ENCODE results near the gene ST6GAL2.
A peak's percentile ranks its signal among the peaks of the same experiment; 100 is the strongest.

Gene ST6GAL2, protein sequence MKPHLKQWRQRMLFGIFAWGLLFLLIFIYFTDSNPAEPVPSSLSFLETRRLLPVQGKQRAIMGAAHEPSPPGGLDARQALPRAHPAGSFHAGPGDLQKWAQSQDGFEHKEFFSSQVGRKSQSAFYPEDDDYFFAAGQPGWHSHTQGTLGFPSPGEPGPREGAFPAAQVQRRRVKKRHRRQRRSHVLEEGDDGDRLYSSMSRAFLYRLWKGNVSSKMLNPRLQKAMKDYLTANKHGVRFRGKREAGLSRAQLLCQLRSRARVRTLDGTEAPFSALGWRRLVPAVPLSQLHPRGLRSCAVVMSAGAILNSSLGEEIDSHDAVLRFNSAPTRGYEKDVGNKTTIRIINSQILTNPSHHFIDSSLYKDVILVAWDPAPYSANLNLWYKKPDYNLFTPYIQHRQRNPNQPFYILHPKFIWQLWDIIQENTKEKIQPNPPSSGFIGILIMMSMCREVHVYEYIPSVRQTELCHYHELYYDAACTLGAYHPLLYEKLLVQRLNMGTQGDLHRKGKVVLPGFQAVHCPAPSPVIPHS

DNA sequence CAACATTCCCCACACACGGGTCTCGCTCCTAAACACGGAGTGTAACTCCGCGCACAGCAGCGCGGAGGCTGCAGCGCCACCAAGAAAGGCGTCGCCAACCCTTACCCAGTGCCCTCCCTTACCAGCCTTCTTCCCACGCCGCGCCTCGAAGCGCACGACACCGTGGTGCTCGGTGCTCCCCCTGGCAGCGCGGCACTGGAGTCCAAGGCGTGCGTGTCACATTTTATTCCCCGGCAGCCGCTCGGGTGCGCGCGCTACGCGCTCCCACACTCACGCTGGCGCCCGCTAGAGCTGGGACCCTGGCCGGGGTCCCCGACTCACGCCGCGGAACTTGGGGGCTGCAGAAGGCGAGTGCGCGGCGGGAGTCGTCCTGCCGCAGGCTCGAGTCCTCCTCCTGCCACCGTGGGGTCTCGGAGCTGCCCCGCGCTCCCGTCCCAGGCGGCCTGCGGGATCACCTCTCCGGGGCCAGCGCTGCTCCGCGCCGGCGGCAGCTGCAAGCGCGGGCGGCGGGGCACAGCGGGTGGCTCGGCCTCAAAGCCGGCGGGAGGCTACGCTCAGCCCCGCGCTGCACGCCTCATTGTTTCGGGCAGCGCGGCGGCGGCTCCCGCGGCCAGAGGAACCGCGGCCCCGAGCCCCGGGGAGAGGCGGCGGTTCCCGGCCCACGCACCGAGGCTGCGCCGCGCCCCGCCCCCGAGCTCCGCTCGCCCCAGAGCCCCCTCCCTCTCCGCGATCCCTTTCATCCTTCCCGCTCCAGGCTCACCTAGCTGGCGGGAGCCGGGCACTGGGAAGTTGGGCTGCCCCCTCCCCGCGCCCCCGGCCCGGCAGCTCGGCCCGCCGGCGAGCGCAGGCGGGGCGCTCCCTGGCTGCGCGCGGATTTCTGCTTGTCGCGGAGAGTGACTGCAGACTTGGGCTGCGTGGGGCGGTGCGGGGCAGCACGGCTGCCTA is at the start of gene ST6GAL2:
TSS of gene ST6GAL2 (minus strand) at position 197 of the 945 bp plus-strand sequence. CDS start 42,190 bp downstream, outside the sequence.
- TF ChIP-seq, protein P1, sequence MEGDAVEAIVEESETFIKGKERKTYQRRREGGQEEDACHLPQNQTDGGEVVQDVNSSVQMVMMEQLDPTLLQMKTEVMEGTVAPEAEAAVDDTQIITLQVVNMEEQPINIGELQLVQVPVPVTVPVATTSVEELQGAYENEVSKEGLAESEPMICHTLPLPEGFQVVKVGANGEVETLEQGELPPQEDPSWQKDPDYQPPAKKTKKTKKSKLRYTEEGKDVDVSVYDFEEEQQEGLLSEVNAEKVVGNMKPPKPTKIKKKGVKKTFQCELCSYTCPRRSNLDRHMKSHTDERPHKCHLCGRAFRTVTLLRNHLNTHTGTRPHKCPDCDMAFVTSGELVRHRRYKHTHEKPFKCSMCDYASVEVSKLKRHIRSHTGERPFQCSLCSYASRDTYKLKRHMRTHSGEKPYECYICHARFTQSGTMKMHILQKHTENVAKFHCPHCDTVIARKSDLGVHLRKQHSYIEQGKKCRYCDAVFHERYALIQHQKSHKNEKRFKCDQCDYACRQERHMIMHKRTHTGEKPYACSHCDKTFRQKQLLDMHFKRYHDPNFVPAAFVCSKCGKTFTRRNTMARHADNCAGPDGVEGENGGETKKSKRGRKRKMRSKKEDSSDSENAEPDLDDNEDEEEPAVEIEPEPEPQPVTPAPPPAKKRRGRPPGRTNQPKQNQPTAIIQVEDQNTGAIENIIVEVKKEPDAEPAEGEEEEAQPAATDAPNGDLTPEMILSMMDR (IDR thresholded peaks at IDR 0.05), result peak in 1 of 2 experiments; percentile 8
- DNase-seq, result peak; percentile 27 to 81
- Histone ChIP-seq H3K4me3 (peak within 1 kb of the TSS; percentile 78 to 87), H3K36me3 (no peaks in the 10 kb centered on the region), H3K4me1 (peaks cover 0 to 41% (median 15%) of the 10 kb centered on the region in 4 donors), H3K27me3 (no peaks in the 10 kb centered on the region), H3K27ac (peak within 1 kb of the TSS; percentile 87), H3K9me3 (no peaks in the 10 kb centered on the region)
- intact Hi-C loops (cut with DNase I; ENCODE audit: low total_unique reads), result loop anchor here (5.0 kb wide), 1 partner anchor 249 kb away; no protein-coding TSS in a partner anchor

DNA sequence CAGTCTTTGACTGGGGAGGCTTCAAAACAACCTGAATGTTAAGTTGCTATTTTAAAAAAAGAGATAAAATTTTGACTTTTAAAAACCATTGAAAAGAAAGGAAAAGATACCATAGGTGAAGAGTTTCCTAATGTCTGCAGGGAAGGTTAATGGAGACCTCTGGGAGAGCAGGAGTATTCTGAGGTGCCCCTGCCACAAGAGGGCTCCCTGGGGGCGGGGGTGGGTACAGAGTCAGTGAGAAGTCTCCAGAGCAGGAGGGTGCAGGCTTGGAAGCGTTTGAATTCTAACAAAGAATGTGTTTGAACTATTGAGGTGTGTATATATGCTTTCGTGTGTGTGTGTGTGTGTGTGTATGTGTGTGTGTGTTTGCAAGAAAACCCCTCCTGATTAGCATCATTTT is 46.7 kb upstream of the ST6GAL2 start:
- Histone ChIP-seq H3K36me3 (no peaks in the 10 kb centered on the region), H3K4me1 (no peaks in the 10 kb centered on the region), H3K9me3 (no peaks in the 10 kb centered on the region), H3K4me3 (no peak overlapping the region), H3K27ac (no peak overlapping the region), H3K27me3 (no peaks in the 10 kb centered on the region)
- intact Hi-C loops (cut with DNase I; ENCODE audit: low total_unique reads), result no loop called here
- TF ChIP-seq, protein P1 (IDR thresholded peaks at IDR 0.05), result no peak
- no peak for DNase-seq

DNA sequence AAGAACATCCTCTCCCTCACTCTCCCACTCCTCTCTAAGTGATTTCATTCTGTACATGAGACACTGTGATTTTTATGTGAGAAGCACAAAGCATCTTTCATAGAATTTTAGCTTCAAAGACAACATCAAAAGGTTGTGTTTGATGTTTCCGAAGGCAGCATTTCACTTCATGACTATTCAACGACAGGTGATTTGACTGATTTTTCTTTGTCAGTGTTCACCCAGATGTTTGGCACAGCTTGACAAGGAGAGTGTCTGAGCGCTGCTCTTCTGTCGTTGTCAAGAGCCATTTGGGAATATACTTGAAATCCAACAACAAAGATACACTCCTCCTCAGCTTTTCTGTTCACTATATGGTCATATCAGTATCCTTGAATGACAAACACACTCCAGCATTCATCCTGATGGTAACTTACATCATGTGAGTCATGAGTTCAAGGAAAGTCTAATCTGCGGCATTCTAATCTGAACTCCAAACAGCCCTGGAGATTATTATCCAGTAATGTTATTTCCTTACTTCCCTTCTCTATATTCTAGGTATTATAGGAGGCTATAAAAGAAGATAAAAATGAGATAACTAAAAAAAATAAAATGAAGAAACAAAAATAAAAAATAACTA is 45.9 kb upstream of the ST6GAL2 start:
- no peaks in the 10 kb centered on the region for H3K4me1 ChIP-seq
- H3K4me3 ChIP-seq, result no peak overlapping the region
- peaks cover 0 to 2% (median 0%) of the 10 kb centered on the region in 3 donors for H3K9me3 ChIP-seq
- DNase-seq, result no peak
- H3K27me3 ChIP-seq, result no peaks in the 10 kb centered on the region
- H3K27ac ChIP-seq, result no peak overlapping the region
- intact Hi-C loops (cut with DNase I; ENCODE audit: low total_unique reads), result no loop called here
- H3K36me3 ChIP-seq, result no peaks in the 10 kb centered on the region
- TF ChIP-seq, protein P1 (IDR thresholded peaks at IDR 0.05), result no peak

DNA sequence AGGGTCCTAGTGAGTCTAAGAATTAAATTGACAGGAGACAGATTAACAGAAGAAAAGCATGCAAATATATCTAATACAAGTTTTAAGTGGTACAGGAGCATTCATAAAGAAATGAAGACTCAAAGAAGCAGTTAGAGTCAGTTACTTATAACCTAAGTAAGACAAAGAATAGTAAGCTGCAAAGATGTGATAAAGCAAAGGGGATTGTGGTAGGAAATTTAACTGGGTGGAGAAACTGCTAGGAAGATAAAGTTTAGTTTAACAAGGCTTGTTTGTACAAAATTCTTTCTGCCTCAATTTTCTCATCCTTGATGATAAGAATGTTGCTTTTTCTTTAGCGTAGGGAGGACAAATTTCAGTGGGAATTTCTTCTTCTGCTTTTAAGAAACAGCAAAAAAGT is 35.5 kb upstream of the ST6GAL2 start:
- Histone ChIP-seq H3K4me1 (no peaks in the 10 kb centered on the region), H3K27me3 (no peaks in the 10 kb centered on the region), H3K27ac (no peak overlapping the region), H3K9me3 (no peaks in the 10 kb centered on the region), H3K36me3 (no peaks in the 10 kb centered on the region), H3K4me3 (no peak overlapping the region)
- no peak for DNase-seq
- TF ChIP-seq, protein P1 (IDR thresholded peaks at IDR 0.05), result no peak
- intact Hi-C loops (cut with DNase I; ENCODE audit: low total_unique reads), result no loop called here

DNA sequence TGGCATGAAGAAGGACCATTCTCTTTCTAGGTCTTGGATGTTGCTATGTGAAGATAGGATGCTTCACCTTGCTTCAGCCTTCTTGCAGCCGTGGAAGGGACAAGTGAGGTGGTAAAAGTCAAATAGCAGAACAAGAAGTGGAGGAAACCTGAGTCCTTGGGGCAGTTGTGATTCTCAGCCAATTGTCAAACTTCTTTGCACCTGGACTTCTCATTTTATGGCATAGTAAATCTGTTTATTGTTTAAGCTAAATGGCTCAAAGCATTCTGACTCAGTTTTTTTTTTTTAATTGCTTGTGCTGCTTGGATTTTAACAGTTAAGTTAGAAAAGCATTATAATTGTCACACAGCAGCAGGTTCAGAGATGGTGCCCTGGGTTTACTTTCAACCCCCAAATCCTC is 33.0 kb upstream of the ST6GAL2 start:
- Histone ChIP-seq H3K36me3 (no peaks in the 10 kb centered on the region), H3K27me3 (no peaks in the 10 kb centered on the region), H3K27ac (no peak overlapping the region), H3K9me3 (no peaks in the 10 kb centered on the region), H3K4me3 (no peak overlapping the region), H3K4me1 (no peaks in the 10 kb centered on the region)
- DNase-seq, result no peak
- intact Hi-C loops (cut with DNase I; ENCODE audit: low total_unique reads), result no loop called here
- TF ChIP-seq, protein P1 (IDR thresholded peaks at IDR 0.05), result no peak

Measured in tibial artery (tissue), 4 donors.